Measurements from ENCODE around the gene CASP1.
"Not testable (repeated sequence)": the region's sequence is repeated elsewhere in the genome, so short reads cannot be mapped to it uniquely, and the experiment has no call there.

CASP1 gene

GRCh38 chr11:105052487-105052886 is 17.5 kb upstream of the CASP1 start:
- in situ Hi-C loops (cut with HindIII; ENCODE audit: low sequenced_read_pairs), result no loop called here
- TF ChIP-seq, protein P1, sequence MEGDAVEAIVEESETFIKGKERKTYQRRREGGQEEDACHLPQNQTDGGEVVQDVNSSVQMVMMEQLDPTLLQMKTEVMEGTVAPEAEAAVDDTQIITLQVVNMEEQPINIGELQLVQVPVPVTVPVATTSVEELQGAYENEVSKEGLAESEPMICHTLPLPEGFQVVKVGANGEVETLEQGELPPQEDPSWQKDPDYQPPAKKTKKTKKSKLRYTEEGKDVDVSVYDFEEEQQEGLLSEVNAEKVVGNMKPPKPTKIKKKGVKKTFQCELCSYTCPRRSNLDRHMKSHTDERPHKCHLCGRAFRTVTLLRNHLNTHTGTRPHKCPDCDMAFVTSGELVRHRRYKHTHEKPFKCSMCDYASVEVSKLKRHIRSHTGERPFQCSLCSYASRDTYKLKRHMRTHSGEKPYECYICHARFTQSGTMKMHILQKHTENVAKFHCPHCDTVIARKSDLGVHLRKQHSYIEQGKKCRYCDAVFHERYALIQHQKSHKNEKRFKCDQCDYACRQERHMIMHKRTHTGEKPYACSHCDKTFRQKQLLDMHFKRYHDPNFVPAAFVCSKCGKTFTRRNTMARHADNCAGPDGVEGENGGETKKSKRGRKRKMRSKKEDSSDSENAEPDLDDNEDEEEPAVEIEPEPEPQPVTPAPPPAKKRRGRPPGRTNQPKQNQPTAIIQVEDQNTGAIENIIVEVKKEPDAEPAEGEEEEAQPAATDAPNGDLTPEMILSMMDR (IDR thresholded peaks at IDR 0.05; ENCODE audit: low read depth, low read length, missing control alignments), result no peak
- DNase-seq (ENCODE audit: low read depth), result no peak
- no peak overlapping the region for H3K4me3 ChIP-seq (ENCODE audit: low read depth, low read length)

GRCh38 chr11:105051559-105051958 is 16.6 kb upstream of the CASP1 start:
- TF ChIP-seq, protein P1 (IDR thresholded peaks at IDR 0.05; ENCODE audit: low read depth, low read length, missing control alignments), result no peak
- H3K4me3 ChIP-seq (ENCODE audit: low read depth, low read length), result no peak overlapping the region
- in situ Hi-C loops (cut with HindIII; ENCODE audit: low sequenced_read_pairs), result no loop called here
- no peak for DNase-seq (ENCODE audit: low read depth)

DNA sequence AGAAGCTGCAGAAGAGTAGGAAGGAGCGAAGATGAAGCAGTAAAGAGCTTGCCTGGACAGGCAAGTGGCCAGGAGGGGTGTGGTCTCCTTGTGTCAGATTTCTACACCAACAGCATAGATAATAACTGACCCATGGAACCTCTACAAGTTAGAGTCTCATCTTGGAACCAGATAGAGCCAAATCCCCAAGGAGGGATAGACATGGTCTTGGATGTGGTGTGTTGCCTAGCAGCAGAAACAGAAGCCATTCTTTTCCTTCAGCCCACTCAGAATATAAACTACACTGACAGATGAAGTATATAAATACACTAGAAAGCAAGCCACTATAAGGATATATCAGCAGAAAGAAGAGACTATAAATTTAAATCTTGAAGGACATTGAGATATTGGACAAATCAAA is 14.5 kb upstream of the CASP1 start:
- in situ Hi-C loops (cut with HindIII; ENCODE audit: low sequenced_read_pairs), result no loop called here
- no peak for DNase-seq (ENCODE audit: low read depth)

GRCh38 chr11:105046898-105047579 is 12.1 kb upstream of the CASP1 start:
- in situ Hi-C loops (cut with HindIII; ENCODE audit: low sequenced_read_pairs), result no loop called here
- TF ChIP-seq, protein P1 (IDR thresholded peaks at IDR 0.05; ENCODE audit: low read depth, low read length, missing control alignments), result no peak
- no peak overlapping the region for H3K4me3 ChIP-seq (ENCODE audit: low read depth, low read length)
- DNase-seq (ENCODE audit: low read depth), result peak; percentile 98

More for the DNA sequence above, 14.5 kb upstream of the CASP1 start:
- no peak overlapping the region for H3K4me3 ChIP-seq (ENCODE audit: low read depth, low read length)
- TF ChIP-seq, protein P1 (IDR thresholded peaks at IDR 0.05; ENCODE audit: low read depth, low read length, missing control alignments), result no peak

DNA sequence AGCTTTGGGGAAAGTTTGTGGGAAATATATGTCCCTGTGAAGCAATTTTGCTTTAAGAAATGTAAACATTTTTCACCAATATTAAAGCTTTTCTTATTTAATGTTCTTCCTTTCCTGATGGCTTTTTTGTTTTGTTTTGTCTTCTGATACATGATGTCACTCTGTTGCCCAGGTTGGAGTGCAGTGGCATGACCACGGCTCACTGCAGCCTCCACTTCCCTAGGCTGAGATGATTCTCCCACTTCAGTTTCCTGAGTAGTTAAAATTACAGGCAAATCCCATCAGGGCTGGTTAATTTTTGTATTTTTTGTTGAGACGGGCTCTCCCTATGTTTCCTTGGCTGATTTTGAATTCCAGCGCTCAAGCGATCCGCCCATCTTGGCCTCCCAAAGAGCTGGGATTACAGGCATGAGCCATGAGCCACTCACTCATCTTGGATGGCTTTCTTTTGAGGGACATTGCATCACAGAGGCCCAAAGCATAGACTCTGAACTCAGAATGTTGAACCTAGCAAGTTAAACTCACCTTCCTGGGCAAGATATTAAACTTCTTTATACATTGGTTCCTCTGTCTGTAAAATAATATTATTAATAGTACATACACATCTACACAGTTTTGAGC is 10.8 kb upstream of the CASP1 start:
- no peak for DNase-seq (ENCODE audit: low read depth)
- TF ChIP-seq, protein P1 (IDR thresholded peaks at IDR 0.05; ENCODE audit: low read depth, low read length, missing control alignments), result no peak
- in situ Hi-C loops (cut with HindIII; ENCODE audit: low sequenced_read_pairs), result no loop called here
- H3K4me3 ChIP-seq (ENCODE audit: low read depth, low read length), result no peak overlapping the region

- in situ Hi-C loops (cut with HindIII; ENCODE audit: low sequenced_read_pairs); H3K4me3 ChIP-seq (ENCODE audit: low read depth, low read length): not testable (repeated sequence)
- peak; percentile 12 for DNase-seq (ENCODE audit: low read depth)
Observed at GRCh38 chr11:105044557-105045524, 9.9 kb upstream of the CASP1 start, which contains the start of gene CARD16. TSS of gene CARD16 (minus strand) at chr11:105045335. CDS start at chr11:105045297, 38 bp downstream.
